Mucosa of descending colon (tissue), 3 donors: ENCODE data around the gene MISFA. TPM values are rescaled to one million over a fixed set of nuclear protein-coding genes. Genes with fewer than 3 reads are reported as not detected.
"Not testable (repeated sequence)": the region's sequence is repeated elsewhere in the genome, so short reads cannot be mapped to it uniquely, and the experiment has no call there.

Experiments used
- ATAC-seq: fragments of 200-7000 bp; cut with Tn5 transposase; one replicate; pipeline ENCODE4 v1.9.1; 2020; ENCODE audit warnings: mild to moderate bottlenecking, moderate library complexity
- DNase-seq, 3 donors: peaks; one replicate each; pipeline ENCODE4 v3.0.0-alpha.2; 2020
- H3K36me3 ChIP-seq: fragments of 200-600 bp; one replicate; pipeline ENCODE4 v1.8.0; 2021; ENCODE audit warnings: low read depth, mild to moderate bottlenecking
- H3K4me1 ChIP-seq: fragments of 200-600 bp; one replicate; pipeline ENCODE4 v1.8.0; 2021; ENCODE audit warnings: low read depth, mild to moderate bottlenecking
- H3K4me3 ChIP-seq: fragments of 200-600 bp; one replicate; pipeline ENCODE4 v1.8.0; 2021; ENCODE audit warnings: mild to moderate bottlenecking
- H3K9me3 ChIP-seq: fragments of 200-600 bp; one replicate; pipeline ENCODE4 v1.8.0; 2021; ENCODE audit warnings: mild to moderate bottlenecking
- intact Hi-C, 2 donors: fragments of 100-400 bp; cut with DNase I in 1 of 2; cut with micrococcal nuclease in 1 of 2; formaldehyde crosslinking; loops; one replicate each; pipeline versions ENCODE4 v1.11.0 to v1.11.1; 2022; cut with DNase I, micrococcal nuclease
- total RNA-seq, 3 donors: library from RNA; stranded (reverse); fragmentation: NEBNext Ultra II Directional in 2 of 3; extraction: Animal tissue kit (Norgen Biotek cat#: 25700) in 2 of 3; gene quantifications; one replicate each; pipeline versions ENCODE4 v1.2.1 to v1.2.4, GENCODE V29; 2021 to 2023
- TF ChIP-seq, protein P1 (sequence below): fragments of 200-600 bp; IDR thresholded peaks from one replicate; pipeline ENCODE4 v1.8.0; 2022; ENCODE audit warnings: antibody characterized with exemption, mild to moderate bottlenecking
- donor health status: DM: no; HTN: no; CAD: no; lungs with moderate emphysema.
- donor health status: DM: no; HTN: no; CAD: no.
- donor health status: DM: no; HTN: yes; CAD: no.

MISFA gene
- total RNA-seq, 3 donors from 2014 or later: 2.8 to 3.8 (median 3.3) TPM

DNA sequence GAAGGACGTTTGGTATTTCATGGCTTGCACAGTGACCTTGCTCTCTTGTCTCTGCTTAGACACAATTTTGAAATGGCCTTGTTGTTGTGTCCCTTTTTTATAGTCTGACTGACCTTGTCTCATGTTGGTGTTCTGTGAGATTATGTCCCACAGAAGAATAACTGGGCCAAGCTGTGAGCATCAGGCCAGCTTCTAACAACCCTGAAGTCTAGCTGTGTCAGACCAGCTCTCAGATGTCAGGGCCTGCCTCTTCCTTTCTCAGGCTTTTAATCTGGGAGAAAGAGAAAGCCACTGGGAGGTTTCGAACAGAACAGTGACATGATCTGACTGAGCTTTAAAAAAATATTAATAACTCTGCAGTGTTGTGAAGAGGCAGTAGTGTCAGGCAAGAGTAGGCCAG is 9.0 kb upstream of the MISFA start:
- intact Hi-C loops: no loop called here
- ATAC-seq: no peak

DNA sequence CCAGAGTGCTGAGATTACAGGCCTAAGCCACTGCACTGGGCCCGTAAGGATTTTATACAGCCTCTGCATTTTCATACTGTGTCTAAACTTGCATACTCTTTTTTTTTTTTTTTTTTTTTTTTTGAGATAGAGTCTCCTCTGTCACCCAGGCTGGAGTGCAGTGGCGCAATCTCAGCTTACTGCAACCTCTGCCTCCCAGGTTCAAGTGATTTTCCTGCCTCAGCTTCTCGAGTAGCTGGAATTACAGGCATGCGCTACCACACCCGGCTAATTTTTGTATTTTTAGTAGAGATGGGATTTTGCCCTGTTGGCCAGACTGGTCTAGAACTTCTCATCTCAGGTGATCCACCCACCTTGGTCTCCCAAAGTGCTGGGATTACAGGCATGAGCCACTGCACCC is 5.5 kb upstream of the MISFA start:
- intact Hi-C loops, H3K36me3 ChIP-seq, DNase-seq, H3K9me3 ChIP-seq, H3K4me3 ChIP-seq, ATAC-seq: not testable (repeated sequence)
- H3K4me1 ChIP-seq: peaks cover 15% of the 10 kb centered on the region

More for the DNA sequence above, 9.0 kb upstream of the MISFA start:
- DNase-seq: no peak
- TF ChIP-seq, protein P1, sequence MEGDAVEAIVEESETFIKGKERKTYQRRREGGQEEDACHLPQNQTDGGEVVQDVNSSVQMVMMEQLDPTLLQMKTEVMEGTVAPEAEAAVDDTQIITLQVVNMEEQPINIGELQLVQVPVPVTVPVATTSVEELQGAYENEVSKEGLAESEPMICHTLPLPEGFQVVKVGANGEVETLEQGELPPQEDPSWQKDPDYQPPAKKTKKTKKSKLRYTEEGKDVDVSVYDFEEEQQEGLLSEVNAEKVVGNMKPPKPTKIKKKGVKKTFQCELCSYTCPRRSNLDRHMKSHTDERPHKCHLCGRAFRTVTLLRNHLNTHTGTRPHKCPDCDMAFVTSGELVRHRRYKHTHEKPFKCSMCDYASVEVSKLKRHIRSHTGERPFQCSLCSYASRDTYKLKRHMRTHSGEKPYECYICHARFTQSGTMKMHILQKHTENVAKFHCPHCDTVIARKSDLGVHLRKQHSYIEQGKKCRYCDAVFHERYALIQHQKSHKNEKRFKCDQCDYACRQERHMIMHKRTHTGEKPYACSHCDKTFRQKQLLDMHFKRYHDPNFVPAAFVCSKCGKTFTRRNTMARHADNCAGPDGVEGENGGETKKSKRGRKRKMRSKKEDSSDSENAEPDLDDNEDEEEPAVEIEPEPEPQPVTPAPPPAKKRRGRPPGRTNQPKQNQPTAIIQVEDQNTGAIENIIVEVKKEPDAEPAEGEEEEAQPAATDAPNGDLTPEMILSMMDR: no peak
- H3K36me3 ChIP-seq: no peaks in the 10 kb centered on the region
- H3K9me3 ChIP-seq: no peaks in the 10 kb centered on the region
- H3K4me3 ChIP-seq: no peak overlapping the region
- H3K4me1 ChIP-seq: peaks cover 23% of the 10 kb centered on the region

DNA sequence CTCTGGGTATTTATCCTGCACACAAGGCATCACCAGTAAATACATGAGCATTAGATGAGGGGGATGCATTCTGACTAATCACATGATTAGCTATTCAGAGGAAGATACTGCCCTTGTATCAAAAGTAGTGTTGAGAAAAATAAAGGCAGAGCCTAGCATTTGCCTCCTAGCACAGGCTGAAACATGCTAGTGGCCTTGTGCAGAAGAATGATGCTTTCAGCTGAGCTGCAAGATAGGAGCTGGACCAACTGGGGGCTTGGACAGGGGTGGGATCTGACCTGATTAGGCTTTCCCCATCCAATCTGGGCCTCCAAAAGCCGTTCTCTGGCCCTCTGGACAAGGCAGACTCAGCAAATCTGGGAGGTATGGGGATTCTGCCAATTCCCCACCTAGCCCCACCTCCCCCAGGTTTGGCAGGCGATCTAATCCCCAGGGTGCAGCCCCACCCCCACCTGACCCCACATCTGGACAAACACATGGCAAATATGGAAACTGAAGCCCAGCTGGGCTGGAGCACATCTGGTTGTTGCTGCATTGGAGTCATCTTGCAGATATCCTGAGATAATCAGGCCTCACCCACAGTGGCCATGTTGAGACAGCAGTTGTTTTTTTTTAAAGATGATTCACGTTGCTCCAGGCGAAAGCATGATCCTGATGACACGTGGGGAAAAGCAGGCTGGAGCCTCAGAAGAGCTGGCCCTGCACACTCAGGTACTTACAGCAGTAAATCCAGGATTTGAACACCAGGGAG is 4.4 kb upstream of the MISFA start:
- TF ChIP-seq, protein P1: no peak

DNA sequence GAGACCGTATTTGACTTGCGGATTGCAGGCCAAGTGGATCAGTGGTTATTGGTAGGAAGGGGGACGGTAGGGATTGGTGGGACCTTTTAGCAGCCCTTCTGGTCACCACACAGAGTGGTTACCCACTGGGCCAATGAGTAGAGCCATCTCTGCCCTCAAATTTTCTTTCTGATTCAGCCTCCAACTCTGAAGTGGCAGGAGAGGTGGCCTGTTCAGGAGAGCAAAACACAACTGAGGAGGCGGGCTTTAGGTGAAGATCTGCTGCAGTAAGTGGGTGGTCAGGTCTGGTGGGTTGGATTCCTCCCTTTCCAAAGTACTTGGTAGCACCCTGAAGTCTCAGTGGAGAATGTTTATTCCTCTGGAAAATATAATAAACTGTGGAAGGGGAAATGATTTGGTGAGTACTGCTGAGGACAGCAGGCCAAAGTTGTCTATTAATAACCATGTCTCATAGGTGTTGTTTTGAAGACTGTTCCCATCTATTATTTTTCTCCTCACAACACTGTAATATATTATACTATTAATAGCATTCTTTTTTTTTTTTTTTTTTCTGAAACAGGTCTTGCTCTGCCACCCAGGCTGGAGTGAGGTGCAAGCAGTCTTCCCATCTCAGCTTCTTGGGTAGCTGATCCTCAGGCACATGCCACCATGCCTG is 1.5 kb downstream of the MISFA start:
- no peak for DNase-seq
- H3K4me1 ChIP-seq: no peaks in the 10 kb centered on the region
- H3K36me3 ChIP-seq: no peaks in the 10 kb centered on the region
- intact Hi-C loops: no loop called here
- ATAC-seq: no peak
- no peak overlapping the region for H3K4me3 ChIP-seq
- no peaks in the 10 kb centered on the region for H3K9me3 ChIP-seq
- TF ChIP-seq, protein P1: no peak

More for the DNA sequence above, 4.4 kb upstream of the MISFA start:
- DNase-seq: no peak
- Histone ChIP-seq H3K4me3 (no peak overlapping the region), H3K9me3 (no peaks in the 10 kb centered on the region), H3K4me1 (peaks cover 5% of the 10 kb centered on the region), H3K36me3 (no peaks in the 10 kb centered on the region)
- ATAC-seq: no peak
- intact Hi-C loops: no loop called here

DNA sequence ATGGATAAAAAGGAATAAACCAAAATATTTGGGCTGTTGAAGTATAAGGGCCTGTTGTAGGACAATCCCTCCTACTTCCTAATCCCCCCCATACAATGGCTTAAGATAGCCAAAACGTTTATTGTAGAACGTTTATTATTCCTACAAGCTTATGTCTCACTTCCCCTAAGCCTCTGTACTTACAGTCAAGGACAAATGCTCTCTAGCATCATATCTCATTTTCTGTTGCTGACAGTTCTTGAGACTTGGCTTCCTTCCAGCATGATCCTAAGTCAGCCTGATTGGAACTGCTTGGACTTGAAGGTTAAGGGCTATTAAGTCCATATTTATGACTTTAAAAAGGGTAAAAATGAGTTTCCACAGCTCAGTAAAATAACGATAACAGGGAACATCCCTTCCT is 8.8 kb downstream of the MISFA start:
- H3K4me1 ChIP-seq: no peaks in the 10 kb centered on the region
- no peak for DNase-seq
- no peaks in the 10 kb centered on the region for H3K36me3 ChIP-seq
- H3K9me3 ChIP-seq: no peaks in the 10 kb centered on the region
- H3K4me3 ChIP-seq: no peak overlapping the region
- ATAC-seq: no peak
- TF ChIP-seq, protein P1: no peak
- intact Hi-C loops: no loop called here

DNA sequence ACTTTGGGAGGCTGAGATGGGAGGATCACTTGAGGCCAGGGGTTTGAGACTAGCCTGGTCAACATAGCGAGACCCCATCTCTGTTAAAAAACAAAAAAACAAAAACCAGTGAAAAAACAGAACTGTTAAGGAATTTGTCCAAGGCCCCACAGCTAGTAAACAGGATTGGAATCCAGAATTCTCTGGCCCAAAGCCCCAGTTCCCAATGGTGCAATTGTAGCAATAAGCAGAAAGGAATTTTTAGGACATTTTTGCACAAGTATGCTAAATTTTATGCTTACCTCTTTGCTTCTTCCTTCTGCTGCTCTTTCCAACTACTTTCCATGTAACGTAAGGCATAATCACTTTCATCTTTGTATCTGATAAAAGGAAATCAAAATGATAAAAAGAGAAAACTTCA is 11.6 kb downstream of the MISFA start:
- intact Hi-C loops: no loop called here
- ATAC-seq: no peak
- H3K36me3 ChIP-seq: no peaks in the 10 kb centered on the region

More for the DNA sequence above, 11.6 kb downstream of the MISFA start:
- H3K9me3 ChIP-seq: no peaks in the 10 kb centered on the region
- TF ChIP-seq, protein P1: no peak
- H3K4me1 ChIP-seq: no peaks in the 10 kb centered on the region
- DNase-seq: no peak
- no peak overlapping the region for H3K4me3 ChIP-seq
